Fibroblast of peridontal ligament (primary cell): ENCODE measurements around the gene CASD1.

Experiments
- DNase-seq: peaks from one replicate; pipeline ENCODE4 v3.0.0-alpha.2; 2010; ENCODE audit errors: extremely low read depth

CASD1 gene

DNA sequence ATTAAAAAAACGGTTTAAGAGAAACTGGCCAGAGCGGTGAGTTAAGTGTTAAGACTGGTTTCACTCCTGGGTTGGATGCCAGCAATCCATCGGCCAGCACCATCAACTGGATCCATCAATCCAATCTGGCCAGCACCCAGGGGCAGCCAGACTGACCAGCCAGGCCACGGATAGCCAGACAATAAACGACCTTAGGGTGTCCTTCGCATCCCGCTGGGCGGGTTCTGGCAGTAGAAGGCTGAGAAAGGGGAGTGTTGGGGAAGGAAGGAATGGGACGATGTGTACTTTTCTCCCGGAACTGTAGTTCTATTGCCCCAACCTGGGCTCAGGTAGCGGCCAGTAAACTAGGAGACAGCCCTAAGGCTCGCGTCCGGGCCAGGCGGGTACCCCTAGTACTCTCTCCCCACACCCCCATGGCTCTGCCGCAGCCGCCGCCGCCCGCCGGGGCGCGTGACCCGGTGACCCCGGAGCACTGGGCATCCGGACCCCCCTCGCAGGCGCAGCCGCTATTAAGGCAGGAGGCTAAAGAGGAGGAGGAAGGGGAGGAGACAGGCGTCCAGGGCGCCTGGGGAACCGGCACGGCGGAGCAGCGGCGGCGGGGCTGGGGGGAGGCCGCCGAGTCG is at the start of gene CASD1:
Gene CASD1 (plus strand): TSS at position 546 of the 623 bp plus-strand sequence. CDS start 276 bp downstream, outside the sequence.
- DNase-seq = peak; percentile 15

DNA sequence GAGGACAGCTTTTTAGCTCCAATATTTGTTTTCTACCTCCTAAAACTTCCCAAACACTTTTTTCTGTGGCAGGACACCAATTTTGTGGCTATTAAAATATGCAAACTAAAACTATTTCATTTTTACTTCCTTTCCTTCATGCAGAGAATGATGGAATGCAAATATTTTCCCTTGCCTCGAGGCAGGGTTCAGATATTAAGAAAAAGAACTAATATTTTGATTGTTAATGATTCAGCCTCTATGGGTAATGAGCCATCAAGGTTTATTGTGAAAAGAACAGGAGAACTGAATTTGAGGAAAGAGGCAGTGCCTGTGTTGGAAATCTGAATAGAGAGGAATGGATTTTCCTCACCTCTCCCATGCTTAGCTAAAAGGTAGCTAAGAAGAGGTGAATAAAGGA is 43.1 kb upstream of the CASD1 start:
- DNase-seq = no peak

DNA sequence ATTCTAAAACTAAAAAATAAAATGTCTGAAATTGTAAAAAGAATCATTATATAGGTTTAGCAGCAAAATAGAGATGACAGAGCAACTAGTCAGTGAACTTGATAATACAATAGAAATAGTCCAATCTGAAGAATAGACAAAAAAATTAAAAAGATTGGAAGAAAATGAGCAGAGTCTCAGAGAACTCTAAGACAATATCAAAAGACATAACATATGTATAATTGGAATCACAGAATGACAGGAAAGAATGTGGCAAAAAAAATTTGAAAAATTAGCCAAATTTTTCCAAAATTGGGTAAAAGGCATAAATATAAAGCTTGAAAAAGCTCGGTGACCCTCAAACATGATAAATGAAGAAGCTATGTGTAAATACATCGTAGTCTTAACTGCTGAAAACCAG is 38.0 kb upstream of the CASD1 start:
- DNase-seq = no peak

DNA sequence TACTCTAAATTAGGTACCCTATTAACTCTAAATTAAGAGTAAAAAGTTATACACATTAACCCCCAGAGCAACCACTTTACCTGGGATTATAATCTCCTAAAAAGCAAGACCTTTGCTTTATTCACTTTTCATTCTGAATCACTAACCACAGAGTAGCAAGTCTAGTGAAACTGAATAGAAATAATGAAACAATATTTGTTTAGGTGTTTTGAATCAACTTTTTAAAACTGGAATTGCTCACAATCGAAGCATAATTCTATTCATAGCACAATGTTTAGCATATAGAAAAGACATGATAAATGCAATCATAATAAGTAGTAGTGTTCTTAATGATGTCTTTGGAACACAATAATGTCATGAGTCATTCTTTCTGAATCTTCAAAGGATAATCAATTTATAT is 37.0 kb upstream of the CASD1 start:
- no peak for DNase-seq

DNA sequence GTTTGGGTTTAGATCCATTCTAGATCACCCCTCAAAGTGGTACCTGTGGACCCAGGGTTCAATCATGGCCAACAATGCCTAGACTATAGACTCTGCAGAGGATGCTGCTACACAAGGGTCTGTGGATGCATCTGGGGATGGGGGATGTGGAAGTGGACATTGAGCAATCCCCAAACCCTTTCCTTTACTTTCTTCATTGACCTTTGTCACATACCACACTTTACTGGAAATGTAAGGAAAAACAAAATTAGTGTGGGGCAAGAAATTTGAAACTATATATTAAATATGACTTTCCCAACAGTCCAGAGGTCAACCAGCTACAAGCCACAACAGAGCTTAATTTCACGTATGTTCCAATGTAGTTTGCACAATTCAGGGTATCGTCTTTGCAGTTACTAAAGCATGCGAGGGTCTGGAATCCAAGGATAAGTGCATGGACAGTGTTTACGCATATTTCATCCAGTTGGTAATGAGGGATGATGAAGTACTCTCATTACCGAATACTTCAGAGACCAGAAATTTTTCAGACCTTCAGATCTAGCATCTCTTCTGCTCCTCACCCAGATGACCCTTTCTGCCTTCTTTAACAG is 33.3 kb upstream of the CASD1 start:
- DNase-seq = peak; percentile 2

DNA sequence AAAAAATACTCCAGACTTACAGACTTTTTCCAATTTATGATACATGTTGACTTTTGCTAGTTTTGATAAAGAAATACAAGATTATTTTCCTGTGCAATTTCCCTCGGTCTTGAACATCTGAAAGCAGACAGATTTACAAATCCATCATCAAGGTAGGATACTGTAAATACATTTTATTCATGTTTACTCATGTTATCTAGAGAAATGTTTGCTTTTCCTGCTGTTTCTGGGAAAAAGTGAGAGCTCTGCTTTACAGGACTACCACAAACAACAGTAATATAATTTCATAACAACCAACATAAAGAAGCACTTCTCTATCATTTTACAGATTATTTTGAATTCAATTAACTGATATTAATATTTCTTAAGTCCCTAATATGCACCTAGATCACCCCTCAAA is 31.7 kb upstream of the CASD1 start:
- no peak for DNase-seq

DNA sequence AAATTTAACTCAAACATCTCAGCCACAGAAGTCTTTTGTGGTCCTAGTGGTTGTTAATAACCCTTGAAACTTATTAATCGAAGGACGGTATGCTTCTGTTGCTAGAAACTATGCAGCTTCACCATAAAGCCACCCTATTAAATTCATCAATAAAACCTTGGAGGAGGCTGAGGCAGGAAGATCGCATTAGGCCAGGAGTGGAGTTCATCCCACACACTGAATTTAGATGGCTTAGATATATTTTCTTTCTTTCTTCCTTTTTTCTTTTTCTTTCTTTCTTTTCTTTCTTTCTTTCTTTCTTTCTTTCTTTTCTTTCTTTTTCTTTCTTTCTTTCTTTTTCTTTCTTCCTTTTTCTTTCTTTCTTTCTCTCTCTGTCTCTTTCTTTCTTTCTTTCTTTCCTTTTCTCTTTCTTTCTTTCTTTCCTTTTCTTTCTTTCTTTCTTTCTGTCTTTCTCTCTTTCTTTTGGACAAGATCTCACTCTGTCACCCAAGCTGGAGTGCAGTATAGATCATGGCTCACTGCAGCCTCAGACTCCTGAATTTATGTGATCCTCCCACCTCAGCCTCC is 30.9 kb upstream of the CASD1 start:
- DNase-seq = no peak

DNA sequence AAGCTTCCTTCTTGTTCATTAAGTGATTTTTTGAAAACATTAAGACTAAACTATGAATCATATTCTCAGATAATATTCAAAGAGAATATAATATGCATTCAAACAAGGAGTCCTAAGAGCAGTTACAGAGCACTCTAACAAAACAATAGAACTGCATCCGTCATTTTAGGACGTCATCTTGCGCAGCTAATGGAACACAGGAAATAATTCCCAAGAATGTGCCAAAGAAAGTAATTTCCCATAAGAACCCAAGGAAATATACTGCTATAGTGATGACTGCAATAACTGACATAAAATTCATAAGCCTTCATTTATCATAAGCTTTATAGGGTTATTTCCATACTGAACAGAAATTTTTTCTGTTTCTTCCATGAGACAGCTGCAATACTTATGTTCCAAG is 28.3 kb upstream of the CASD1 start:
- no peak for DNase-seq

DNA sequence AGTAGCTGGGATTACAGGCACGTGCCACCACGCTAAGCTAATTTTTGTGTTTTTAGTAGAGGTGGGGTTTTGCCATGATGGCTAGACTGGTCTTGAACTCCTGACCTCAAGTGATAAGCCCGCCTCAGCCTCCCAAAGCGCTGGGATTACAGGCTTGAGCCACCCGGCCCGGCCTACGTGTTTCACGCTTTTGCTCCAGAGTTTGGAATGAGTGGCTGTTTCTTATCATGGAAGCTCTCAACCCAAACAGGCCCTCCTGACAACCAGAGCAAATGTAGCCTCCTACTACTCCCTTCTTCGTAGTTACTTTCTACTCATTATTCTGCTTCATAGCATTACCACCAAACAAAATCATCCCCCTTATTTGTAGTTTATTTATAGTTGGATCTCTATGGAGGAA is 26.8 kb upstream of the CASD1 start:
- no peak for DNase-seq

DNA sequence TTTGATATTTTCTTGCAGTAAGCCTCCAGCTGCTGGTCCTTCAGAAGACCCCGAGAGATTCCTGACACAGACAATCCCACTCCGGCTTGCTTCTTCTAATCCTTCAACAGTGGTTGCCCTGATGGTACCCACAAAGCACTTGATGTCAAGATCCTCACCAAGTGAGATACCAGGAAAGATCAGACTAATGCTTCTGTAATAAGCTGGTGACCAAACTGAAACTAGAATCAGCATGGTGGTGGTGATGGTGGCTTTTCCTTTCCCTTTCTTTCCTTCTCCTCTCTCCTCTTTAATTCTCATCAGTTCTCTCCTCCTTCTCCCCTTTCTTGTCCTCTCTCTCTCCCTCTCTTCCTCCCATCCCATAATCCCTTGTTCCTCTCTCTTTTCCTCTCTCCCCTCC is 25.8 kb upstream of the CASD1 start:
- no peak for DNase-seq

DNA sequence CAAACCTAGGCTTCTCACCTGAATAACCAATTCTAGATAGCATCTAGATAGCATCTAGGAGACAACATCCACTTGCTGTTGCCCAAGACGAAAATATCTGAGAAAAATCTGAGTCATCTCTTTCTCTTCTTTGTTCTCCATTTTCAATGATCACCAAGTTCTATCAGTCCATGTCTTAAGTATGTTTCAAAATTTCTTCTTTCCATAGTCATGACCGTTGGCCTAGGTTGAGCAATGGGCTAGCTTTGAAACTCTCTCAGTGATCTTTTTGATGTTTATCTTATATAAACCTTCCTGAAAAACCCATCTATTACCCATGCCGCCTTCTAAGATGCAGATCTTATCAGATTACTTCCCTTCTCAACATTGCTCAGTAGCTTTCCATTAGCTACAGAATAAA is 23.4 kb upstream of the CASD1 start:
- no peak for DNase-seq

DNA sequence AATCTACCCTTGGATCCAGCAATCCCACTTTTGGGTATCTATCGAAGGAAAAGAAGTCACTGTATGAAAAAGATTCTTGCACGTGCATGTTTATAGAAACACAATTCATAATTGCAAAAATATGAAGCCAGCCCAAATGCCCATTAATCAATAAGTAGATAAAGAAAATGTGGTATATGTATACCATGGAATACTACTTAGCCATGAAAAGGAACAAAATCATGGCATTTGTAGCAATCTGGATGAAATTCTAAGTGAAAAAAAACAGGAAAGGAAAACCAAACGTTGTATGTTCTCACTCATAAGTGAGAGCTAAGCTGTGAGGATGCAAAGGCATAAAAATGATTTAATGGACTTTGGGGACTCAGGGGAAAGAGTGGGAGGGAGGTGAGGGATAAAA is 18.2 kb upstream of the CASD1 start:
- DNase-seq = no peak

DNA sequence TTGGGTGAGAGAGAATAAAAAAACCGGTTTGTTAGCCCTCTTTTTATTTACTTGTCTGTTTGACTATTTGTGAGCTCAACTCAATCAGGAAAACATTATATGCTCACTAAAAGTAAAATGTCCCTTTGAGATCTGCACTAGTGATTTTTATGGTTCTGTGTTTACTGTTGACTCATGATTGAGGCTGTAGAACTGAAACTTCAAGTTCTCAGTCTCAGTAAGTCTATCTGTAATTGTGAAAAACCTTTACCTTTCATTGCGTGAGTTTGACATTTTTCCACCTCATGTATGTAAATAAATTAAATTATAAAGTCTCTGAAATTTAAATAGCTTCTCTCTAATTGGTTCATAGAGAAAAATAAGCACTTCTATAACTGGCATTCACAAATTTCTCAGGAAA is 17.0 kb upstream of the CASD1 start:
- DNase-seq = no peak

DNA sequence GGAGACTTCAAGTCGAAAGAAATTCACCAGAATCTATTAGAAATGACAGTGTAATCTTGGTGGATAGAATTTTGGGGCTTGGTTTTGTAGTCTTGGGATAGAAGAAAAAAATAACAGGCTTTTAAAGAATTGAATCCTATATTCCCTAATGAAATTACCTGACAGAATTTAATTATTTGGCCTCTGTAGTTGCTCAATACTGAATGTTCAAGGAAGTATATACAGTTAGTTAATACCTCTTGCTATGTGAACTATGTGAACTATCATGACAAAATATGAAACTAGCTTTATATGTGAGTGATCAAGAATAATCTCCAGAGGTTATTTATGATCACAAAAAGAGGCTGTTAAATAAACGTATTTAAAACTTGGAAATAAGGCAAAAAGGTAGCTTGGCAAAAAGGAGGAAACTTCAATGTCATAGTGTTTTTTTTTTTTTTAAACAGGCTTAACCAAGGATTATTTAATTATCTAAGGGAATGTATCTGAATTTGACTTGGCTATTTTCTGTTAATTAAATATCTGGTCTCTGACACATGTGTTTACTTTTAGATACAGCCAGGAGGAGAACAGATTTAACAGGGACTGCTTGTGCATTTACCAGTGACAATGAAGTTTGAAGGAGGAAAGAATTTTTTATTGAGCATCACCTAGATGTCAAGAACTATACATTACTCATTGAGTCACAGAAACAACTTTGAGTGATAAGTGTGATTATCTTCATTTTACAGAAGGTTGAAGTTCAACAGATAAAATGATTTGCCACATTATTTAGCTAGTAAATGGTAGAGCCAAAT is 11.5 kb upstream of the CASD1 start:
- DNase-seq = no peak

DNA sequence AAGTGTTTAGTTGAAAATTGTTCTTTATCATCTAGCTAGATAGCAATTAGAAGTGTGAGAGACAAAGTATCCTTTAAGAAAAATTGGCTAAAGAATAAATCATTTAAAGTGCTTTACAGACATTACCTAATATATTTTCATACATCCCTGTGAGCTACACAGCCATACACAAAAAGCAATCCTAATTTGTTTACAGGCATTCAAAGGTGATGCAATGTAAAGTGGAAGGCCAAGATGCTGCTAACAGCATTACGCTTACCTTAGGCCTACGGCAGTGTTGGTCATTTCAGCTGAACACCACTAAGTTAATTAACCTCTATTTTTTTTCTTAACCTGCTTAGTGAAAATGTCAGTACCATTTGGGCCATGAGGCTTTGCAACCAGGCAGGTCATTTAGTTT is 10.7 kb upstream of the CASD1 start:
- no peak for DNase-seq

DNA sequence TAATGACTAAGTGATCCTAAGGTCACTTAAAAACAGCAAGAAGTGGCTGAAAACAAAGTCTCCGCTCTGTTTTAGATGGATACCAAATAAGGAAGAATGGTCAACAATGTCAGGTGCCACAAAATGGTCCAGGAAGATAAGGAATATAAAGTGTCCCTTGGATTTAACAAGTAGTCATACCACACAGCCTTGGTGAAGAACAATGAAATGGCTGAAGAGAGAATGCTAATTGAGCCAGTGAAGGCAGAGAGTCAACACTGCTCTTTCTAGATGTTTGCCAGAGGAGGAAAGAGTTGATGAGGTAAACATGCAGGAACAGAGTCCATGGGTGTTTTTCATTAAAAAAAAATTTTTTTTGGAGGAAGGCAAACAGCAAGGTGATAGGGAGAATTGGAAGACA is 2.1 kb upstream of the CASD1 start:
- DNase-seq = no peak

DNA sequence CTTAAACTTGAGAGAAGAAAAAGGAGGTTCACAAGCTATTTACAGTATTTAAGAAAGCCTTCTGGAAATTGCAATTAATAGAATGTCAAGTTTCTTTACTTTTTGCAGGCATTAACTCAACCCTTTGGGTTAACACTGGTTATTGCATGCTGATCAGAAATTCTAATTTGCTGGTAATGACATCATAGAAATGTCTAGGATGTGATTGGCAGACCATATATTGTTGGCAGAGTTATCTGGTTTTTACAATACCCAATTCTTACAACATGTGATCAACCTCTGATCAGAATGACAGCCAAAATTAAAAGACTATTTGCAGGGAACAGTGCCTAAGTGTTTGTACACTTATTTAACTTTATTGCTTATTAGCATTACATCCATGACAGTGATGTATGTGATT is 1.6 kb upstream of the CASD1 start:
- no peak for DNase-seq

DNA sequence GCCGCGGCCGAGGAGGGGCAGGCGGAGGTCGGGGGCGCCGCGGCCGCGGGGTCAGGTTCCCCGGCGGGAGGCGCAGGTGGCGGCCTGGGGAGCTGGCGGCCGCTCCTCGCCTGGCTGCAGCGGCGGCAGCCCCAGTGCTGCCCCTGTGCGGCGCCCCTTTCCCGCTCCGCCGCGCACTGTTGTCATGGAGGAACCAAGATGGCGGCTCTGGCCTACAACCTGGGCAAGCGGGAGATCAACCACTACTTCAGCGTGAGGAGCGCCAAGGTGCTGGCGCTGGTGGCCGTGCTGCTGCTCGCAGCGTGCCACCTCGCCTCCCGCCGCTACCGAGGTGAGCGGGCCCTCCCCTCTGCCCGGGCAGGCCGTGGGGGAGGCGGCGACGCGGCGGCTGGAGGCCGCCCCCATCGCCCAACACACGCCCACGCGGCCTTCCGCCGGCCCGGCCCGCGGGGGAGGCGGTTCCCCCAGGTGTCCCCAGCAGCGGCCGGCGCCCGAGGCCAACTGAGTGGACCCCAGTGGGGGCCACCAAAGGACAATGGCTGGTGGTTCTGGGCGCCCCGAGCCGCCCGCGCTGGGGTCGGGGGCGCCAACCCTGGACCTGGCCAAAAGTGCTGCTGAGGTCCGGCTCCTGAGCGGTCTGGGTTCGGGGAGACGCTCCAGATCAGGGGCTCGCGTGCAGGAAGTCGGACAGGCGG is 425 bp downstream of the CASD1 start:
- DNase-seq = peak; percentile 61

DNA sequence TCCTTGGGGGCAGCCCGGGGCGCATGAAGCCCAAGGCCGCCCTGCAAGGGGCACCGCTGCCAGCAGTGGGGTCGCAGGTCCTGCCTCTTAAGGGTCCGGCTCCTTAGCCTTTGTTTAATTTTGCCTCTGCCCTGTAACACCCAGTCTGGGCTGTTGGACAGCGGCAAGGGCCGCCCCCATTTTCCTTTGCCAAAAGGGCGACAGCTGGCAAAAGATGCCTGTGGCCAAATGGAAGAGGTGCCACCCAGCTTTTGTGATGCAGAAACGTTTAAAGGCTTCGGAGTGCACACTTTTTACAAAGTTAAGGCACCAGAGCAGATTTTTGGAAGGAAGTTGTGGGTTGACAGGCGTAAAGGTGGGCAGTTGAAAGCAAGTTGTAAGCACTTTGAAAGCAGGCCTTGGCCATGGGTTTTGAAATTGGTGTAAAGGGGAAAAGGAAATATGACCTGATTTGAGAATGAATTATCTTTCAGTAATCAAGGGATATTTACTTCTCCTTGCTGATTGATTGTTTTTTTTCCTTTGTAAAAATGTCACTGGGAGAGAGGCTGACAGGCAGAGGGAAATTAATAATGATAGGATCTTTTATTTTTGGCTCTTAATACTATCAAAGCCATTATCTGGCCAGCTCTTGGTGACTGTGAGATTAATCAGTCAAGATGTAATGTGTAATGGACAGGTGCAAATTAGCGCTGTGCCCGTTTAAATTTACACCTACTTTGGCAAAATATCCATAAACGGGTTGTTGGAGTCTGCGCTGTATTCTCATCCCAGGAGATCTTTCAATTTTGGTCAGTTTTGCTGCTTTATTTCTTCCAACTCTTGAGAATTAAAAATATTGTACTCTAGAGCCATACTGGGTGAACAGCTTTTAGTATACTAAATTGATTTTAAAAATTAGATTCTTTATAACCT is 1.2 kb downstream of the CASD1 start:
- DNase-seq = peak; percentile 34

DNA sequence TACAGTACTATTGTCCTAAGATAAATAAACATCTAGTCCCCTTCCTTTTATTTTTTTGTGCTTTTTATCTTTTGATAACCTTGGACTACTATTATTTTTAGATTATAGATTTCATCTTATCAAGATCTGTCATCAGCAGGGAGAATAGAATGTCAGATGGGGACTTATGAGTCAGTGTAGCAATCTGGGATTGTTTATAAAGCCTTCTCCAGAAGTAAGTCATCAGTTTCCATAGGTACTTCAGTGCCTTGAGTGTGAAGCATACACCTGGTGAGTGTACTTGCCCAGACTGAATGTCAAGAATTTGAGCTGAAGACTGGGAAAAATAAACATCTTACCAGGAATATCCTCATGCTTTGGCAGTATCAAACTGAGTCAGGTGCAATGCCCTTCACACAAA is 2.1 kb downstream of the CASD1 start:
- no peak for DNase-seq
